ENCODE data around the gene BNC1. TPM values are rescaled to one million over a fixed set of nuclear protein-coding genes. Genes with fewer than 3 reads are reported as not detected.
"Not testable (repeated sequence)": the region's sequence is repeated elsewhere in the genome, so short reads cannot be mapped to it uniquely, and the experiment has no call there.

The BNC1 gene
- total RNA-seq, 1 donor from 2014 or later, result 18.4 TPM

DNA sequence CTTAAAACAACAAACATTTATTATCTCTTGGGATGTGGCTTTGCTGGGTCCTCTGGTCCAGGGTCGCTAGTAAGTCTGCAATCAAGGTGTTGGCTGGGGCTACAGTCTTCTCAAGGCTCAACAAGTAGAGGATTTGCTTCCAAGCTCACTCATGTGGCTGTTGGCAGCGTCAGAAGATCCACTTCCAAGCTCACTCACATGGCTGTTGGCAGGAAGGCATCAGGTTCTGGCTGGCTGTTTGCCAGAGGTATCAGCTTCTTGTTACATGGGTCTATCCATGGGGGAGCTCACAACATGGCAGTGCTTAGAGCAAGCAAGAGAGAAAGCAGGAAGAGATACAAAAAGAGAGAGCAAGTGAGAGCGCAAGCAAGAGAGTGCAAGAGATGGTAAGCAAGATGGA lies 15.0 kb upstream of the BNC1 start:
- no peak for DNase-seq (ENCODE audit: low read depth)

DNA sequence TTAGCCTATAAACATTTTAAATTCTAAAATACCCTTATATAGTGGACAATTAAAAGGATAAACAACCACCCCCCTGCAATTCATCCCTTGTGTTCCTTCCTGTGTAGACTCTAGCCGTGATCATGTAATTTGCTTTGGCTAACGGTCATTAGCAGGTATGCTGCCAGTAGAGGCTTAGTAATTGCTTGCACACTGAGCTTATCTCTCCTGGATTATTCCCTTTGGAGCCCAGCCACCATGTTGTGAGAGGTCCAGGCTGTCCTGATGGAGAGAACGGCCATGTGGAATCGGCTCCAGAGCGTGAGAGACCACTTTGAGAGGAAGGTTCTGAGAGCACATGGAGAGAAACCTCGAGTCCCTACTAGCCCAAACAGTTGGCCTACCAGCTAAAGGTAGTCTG lies 11.0 kb upstream of the BNC1 start:
- no peak for DNase-seq (ENCODE audit: low read depth)

DNA sequence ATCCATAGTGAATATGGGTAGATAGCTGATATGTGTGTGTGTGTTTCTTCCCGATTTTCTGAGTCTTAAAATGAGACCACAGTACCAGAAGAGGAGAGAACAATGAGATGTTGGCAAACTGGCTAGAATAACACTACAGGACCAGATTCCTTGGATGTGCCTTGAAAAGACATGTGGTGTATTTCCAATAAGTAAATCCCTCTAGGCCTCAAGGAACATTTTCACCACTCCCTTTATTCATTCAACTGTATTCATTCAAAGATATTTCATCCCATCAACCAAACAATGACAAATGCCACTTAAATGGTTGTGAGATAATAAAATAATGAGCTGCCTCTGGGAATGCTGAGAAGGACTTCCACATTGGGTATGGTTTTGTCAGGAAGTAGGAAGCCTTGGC lies 8.7 kb upstream of the BNC1 start:
- no peak for DNase-seq (ENCODE audit: low read depth)

DNA sequence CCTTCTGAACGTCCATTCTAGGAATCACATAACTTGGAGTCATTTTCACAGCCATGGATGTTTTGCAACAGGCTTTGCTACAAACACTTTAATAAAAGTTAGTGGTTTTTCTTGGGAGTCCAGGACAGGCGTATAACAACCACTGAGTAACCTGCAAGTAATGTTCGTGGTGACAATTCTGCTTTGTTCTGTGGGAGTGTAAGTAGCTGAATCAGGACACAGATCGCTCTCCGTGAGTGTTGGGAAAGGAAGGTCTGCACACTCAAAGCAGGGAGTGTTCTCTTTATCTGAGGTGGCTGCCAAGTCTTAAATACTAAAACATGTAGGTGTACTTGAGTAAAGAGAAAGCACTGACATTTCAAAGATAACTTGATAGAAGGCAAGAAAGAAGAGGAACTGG lies 7.9 kb upstream of the BNC1 start:
- DNase-seq (ENCODE audit: low read depth), result peak; percentile 91

DNA sequence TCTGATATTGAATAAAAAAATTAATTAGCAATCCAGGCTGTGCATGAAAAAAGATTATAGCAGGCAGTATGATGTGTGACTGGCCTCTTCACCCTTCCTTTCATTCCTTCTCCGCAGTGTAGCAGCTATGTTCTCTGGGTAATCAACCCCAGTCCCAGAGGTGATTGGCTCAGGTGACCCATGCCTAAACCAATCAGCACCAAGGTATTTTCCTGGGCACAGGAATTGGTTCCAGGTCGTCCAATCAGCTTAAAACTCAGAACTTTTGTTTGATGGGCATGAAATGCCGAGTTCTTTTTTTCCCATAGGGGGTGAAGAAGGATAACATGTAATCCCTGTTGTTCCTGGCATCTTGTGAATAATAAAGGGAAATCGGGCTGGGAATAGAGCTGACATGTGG lies 5.8 kb upstream of the BNC1 start:
- no peak for DNase-seq (ENCODE audit: low read depth)

DNA sequence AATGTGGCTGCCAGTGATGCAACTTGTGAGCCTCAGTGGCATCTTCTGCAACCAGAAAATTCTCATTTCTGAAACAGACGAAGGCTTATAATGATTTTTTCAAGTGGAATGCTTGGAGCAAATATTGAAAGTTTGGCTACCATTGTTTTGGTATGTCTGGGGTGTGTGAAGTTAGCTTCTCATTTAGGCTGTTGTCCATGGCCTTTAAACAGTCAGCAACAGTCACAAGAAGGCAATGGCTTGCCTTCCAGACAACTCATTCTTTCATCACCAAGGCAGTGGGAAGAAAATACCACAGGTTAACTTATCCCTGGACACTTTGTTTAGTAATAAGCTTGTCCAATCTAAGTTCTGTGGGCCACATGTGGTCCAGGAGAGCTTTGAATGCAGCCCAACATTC lies 4.7 kb upstream of the BNC1 start:
- peak; percentile 63 for DNase-seq (ENCODE audit: low read depth)

DNA sequence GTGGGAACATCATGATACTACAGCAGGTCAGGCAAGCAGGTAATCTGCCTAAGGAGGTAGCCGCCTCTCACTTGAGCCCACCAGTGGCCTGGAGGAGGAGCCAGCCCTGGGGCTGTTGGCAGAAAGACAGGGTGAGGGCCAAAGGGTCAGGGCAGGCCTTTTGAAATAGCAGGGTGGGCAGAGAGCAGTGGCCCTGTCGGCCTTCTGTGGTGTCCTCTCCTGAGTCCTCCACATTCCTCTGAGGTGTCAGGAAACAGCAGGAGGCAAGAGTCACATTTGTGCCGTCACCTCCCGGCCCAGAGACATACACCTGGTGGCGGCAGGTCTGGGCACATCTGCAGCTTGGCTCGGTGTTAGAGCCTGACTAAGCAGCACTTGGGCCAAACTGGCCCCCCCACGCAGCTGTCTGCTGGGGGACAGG lies 3.9 kb upstream of the BNC1 start:
- DNase-seq (ENCODE audit: low read depth), result no peak

DNA sequence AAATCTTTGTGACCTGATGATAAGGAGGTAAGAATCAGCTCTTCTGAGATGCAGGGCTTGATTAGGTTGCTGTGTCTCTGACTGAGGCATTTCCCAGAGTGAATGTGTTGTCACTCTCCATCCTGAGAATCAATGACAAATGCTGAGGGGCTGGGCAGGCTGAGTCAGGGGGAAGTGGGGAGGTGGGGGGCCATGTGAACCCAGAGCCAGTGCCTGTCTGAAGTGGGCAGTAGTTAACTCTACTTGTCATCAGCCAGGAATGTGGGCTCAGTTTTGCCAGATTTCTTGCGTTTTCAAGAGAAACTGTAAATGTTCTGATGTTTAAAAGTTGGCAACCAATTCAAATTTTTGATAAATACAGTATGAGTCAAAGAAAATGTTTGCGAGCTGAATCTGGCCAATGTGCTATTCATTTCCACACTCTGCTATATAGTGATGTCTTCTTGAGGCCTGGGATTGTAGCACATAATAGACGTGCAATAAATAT lies 3.1 kb upstream of the BNC1 start:
- peak; percentile 84 for DNase-seq (ENCODE audit: low read depth)

DNA sequence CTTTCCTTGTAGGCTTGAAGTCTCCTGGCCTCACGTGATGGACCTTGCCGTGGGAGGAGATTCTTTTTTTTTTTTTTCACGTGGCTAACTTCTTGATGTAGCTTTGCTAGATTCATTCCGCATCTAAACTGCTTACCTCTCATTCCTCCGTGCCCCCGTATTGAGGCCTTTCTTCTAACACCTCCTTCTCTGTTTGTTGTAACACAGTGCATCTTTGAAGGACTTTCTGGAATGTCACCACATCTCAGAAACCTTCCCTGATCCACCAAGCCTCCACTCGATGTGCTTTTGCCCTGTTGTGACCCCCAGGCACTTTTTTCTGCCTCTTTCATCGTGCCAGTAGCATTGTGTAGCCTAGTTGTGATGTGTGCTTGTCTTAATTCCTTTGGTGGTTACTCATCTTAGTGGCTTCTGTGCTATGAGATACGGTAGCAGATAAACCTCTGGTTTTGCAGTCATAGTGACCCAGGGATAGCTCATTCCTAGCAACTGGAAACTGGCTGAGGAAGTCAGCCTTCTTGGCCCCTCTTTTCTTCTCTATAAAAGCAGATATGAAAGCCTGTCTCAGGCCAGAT lies 1.6 kb upstream of the BNC1 start:
- peak; percentile 88 for DNase-seq (ENCODE audit: low read depth)

DNA sequence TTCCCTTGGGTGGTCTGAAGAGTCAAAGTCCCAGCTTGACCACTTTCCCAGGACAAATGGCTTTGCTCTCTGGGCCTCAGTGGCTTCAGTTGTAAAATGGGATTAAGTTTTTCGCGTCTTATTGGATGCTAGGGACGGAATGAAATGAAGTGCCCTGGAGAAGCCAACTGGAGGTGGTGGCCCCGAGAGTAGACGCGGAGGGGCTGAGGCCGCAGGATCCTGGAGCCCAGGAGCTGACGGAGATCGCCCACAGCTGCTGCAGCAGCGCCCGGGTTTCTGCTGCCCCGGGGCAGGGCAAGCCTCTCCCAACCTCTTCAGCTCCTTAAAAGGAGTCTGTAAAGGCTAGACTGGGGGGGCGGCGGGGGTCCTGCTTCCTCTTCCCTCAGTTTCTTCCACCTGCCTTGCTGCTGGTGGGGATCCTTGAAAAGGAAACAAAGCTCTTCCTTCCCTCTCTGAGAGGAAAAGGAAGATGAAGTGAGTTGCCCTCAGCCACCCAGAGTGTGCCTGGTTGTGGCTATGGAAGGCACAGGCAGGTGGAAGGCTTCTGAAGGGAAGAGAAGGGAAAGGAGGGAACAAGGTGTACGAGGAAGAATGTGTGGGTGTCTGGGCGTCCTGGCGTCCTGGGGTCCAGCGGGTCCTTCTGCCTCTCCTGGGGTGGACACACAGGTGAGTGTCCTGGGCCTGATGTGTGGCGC lies 967 bp upstream of the BNC1 start:
- DNase-seq (ENCODE audit: low read depth), result no peak

DNA sequence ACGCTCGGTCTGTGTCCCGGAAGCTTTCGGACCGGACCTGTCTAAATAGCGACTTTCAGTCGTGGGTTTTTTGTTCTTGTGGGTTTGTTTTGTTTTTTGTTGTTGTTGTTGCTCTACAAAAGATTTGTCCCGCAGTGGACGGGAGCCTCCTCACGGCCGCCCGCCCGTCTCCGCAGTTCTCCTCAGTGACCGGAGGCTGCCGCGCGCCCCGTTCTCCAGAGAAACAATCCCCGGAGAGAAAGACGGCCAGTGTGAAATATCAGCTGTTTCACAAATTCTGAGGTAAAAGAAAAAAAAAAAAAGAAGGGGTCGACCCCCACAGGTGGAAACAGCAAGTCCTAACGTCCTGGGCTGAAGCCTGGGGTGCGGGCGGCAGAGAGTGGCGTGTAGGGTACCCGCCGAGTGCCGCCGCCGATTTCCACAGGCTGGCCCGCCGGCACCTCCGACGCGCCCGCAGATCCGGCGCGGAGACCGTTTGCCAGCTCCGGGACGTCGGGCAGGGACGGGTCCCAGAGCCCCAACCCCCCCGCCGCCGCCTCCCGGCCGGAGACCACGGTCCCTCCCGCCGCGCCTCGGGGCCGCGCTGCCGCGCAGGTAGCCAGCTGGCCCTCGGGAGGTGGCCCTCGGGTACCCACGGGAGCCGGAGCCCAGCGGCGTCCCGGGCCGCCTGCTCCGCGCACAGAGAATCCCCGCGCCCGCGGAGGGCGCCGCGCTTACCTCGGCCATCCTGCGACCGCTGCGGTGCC lies 478 bp downstream of the BNC1 start:
- no peak for DNase-seq (ENCODE audit: low read depth)

DNA sequence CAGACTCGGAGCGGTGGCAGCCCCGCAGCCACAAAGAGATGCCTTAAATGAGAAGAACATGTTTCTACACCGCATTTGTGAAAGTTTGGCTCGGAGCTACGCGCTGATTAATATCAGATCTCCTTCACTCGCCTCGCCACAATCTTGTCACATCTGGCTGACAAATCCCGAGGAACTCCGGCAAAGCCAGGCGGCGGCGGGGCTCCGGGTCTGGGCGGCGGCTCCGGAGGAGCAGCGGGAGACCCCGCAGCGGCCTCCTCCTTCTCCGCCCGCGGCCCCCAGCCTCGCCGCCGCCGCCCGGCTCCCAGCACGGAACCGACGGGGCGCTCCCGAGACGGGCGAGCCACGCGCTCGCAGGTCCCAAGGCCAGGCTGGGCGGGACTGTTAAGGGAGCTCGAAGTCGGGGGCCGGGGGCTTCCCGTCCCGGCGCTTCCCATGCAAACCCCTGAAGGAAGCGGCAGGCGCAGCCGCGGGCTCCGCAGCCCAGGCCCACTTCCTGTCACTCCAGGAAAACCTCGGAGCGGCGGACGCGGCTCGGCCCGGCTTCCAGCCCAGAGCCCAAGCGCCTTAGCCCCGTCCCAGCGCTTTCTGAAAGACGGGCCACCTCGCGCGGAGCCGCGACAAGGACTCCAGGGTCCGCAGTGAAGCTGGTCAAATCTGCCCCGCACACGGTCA lies 1.2 kb downstream of the BNC1 start:
- DNase-seq (ENCODE audit: low read depth), result no peak

DNA sequence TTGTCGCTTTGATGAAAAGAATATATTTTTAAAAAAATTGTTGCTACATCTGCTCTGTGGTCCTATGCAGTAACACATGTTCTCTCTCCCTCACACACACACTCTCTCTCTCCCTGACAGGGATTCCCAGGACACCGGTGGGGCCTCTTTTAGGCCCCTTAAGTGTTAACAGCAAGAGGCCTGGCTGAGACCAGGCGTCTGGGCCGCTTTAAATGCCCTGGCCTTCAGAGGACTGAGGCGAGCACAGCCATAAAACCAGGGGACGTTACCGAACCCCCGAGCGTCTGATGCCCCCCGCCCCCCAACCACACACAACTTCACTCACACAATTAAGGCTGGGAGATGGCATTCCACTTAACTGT lies 1.7 kb downstream of the BNC1 start:
- no peak for DNase-seq (ENCODE audit: low read depth)

DNA sequence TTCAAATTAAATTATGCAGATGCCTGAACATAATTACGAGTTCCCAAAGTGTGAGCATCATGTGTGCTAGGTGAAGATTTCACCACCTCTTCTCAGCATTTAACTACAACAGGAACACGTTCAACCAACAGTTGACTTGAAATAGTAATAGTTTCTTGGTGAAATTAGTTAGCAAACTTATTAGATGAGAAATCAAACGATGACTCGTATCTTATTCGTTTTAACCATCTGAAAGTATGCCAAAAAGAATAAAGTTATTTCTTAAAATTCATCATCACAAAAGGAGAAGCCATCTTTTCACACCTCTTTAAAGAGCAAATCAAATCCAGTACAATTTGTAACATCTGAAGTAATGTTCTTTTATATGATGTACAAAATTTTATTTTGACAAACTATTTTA lies 2.3 kb downstream of the BNC1 start:
- DNase-seq (ENCODE audit: low read depth), result no peak

DNA sequence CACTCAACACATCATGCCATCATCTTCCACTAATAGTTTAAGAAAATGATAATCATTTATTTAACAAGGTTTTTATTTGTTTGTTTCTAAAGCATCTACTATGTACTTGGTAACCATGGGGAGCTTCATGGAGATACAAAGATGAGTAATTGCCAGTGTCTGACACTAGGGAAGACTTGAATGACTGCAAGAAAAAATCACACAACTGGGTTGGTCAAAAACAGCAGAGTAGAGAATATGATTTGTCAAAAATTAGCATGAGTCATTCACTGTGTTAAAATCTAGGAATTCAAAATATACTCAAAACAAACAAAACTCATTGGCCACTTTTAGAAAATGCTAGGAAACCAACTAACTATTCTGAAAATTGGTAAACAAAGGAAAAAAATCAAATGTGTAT lies 6.3 kb downstream of the BNC1 start:
- peak; percentile 81 for DNase-seq (ENCODE audit: low read depth)

DNA sequence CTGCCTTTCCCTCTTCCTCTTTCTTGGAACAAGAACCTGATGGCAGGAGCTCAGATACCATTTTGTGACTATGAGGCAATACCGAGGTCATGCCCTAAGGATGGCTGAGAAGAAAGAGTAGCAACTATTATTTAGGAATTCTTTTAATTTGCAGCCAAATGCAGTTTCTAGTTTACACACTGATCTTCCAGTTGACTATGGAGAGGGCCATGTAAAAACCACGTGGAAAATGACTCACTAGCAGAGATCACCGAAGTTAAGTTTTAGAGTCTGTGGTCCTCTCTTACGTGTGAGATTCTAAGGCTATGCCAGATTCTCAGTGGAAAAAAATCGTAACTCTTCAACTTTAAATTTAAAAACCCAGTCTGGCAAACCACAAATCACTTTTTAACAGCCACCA lies 7.8 kb downstream of the BNC1 start:
- peak; percentile 59 for DNase-seq (ENCODE audit: low read depth)

DNA sequence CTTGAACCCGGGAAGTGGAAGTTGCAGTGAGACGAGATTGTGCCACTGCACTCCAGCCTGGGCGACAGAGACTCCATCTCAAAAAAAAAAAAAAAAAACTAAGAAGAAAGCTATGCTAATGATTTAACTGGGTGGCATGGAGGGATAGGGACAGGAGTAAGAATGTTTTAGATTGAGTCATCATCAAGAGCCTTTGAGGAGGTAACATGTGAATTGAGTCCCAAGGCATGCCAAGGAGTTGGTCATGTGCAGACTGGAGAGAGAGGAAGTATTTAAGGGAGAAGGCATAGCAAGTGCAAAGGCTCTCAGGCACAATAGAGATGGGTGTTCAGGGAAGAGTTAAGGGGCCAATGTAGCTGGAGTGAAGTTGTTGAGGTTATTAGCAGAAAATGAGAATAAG lies 9.1 kb downstream of the BNC1 start:
- peak; percentile 96 for DNase-seq (ENCODE audit: low read depth)

DNA sequence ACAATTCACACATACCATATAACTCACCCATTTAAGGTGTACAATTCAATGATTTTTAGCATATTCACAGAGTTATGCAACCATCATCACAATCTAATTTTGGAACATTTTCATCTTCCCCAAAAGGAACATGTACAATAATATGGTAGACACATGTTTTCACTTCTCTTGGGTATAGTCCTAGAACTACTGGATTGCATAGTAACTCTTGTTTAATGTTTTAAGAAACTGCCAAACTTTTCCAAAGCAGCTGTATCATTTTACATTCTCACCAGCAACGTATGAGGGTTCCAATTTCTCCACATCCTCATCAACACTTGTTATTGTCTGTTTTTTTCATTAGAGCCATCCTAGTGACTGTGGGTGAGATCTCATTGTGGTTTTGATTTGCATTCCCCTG lies 14.3 kb downstream of the BNC1 start:
- no peak for DNase-seq (ENCODE audit: low read depth)

DNA sequence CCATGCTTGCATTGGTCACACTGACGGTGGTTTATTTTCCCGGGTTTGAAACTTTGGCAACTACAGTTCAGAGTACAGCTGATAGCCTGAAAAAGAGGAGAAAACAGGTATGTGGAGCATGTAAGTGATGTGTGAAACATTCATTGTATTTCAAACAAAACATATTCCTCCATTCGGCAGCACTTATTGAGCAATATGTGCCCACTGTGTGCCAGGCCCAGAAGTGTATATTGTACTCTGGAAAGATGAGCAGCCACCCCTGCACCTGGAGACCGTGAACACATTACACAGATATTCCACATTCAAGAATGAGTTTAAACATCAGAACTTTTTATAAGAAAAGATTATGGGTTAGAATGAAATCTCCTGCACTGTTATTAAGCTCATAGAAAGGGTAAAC lies 16.3 kb downstream of the BNC1 start:
- no peak for DNase-seq (ENCODE audit: low read depth)

DNA sequence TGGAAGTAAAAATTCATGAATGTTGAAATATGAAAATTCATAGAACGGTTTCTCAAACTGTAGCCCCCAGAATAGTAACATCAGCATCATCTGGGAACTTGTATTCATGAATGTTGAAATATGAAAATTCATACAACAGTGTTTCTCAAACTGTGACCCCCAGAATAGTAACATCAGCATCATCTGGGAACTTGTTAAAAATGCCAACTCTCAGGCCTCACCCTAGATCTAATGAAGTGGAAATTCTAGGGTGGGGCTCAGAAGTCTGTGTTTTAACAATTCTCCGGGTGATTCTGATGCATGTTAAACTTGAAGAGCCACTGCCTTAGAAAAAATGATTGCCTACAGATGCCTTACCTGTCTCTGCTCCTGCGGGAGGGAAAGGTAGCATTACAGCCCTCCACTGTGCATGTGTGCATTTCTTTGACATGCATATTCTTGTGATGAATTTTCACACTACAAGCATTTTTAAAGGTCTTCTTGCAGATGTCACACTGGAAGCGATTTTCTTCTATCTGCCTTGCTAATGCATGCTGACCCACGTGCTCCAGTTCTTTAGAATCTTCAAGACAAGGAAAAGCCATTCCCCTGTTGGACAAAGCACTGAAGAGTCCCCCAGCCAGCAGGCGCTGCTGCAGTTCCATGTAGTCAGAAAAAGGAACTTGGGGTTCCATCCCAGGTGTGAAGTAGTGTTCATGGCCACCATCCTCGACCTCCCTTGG lies 21.7 kb downstream of the BNC1 start:
- no peak for DNase-seq (ENCODE audit: low read depth)

DNA sequence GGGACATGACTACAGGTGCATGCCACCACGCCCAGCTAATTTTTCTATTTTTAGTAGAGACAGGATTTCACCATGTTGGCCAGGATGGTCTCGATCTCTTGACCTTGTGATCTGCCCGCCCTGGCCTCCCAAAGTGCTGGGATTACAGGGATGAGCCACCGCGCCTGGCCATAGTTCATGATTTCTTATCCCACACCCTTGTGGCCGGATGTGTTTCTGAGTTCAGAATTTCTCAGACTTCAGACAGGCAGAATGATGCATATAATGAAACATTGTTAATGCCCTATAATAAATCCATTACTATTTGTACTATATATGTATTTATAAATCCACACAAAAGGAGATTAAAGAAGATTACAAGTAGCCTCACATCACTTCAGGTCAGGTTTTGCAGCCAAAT lies 22.3 kb downstream of the BNC1 start:
- not testable (repeated sequence) for DNase-seq (ENCODE audit: low read depth)

DNA sequence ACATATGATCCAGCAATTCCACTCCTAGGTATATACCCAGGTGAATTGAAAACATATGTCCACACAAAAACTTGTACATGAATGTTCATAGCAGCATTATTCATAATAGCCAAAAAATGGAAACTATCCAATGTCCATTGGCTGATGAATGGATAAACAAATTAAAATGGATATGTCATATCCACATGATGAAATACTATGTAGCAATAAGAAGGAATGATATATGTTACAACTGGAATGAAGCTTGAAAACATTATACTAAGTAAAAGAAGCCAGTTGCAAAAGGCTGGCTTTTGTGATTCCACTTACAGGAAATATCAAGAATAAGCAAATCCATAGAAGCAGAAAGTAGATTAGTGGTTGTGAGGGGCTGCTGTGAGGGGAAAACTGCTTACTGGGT lies 33.7 kb downstream of the BNC1 start:
- no peak for DNase-seq (ENCODE audit: low read depth)

Measured in renal cortical epithelial cell (primary cell).